ELF-1 (cell line): Measurements from ENCODE around the gene GPC4.

ENCODE experiments used
- DNase-seq: peaks from one replicate; pipeline ENCODE4 v3.0.0-alpha.2; 2016; ENCODE audit warnings: low read depth, low spot score

Gene GPC4

DNA sequence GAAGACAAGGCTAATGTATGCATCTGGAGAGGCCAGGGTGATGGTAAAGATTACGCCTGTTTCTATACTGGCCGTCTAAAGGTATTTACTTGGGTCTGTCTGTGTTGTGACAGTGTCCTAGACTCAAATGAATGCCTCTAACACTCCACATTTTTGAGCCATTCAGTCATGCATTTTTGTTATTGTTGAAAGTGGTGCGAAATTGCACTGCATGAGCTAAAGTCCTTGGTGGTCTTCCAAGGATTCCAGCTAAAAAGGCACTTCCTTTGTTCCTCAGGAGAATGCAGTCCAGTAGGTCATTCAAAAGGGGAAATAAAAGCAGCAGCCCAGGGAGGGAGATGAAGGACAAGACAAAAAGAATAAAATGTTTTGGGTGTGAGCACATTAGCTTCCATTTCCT lies 3.0 kb downstream of the GPC4 start:
- peak; percentile 50 for DNase-seq

DNA sequence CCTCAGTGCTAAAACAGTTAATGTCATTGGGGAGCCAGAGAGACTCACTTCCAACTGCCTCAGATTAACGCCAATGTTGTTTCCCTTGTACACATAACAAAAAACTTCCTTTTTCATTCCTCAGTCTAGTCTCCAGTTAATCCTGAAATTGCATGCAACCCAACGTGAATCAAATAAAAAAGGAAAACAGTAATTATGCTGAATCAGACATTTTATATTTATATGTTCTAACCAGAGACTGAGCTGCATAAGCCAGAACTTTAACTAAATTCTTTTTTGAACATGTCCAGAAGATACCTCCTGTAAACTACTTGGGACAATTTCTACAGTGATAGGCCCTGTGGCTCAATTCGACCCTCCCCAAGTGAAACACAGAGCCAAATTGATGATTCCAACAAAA lies 4.7 kb downstream of the GPC4 start:
- no peak for DNase-seq

DNA sequence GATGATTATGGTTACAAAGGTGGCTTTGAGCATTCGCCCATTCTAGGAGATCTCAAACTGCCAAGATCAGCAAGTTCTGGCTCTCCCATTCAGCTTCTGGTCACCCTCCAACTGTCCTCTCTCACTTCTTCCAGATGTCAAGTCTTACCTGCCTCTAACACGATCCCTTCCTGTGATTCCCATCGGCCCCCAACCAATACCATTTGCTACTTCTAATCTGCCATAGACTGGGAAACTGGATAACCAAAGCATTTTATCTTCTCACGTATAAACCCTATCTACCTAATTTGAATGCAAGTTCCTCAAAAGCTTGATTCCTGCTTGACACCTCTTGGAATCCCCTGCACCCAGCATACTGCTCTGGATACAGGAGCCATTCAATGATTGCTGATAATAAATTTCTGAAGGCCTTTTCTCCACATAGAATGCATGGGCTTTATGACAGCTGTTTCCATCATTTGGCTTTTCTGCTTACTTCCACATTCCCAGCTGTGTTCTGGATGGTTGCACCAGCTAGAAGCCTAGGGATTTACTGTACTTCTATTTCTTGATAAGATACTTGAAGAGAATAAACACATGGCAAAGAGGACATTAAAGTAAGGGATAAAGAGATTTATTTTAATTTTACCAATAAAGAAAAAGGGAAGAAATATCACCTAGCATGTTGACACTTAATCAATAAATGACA lies 9.6 kb downstream of the GPC4 start:
- DNase-seq: no peak

DNA sequence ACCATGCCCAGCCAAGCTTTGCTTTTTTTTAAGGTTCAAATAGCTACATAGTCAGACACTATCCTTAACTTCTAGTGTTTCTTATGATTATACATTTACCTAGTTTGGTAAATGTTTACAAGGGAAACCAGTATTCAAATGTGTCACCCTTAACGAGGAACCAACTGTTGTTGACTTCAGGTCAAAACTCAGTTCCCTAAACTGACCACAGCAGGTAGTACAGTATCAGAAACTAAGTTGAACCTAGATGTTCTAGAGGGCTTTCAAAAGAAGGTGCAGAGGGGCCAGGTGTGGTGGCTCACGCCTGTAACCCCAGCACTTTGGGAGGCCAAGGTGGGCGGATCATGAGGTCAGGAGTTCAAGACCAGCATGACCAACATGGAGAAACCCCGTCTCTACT lies 11.3 kb downstream of the GPC4 start:
- DNase-seq: no peak

DNA sequence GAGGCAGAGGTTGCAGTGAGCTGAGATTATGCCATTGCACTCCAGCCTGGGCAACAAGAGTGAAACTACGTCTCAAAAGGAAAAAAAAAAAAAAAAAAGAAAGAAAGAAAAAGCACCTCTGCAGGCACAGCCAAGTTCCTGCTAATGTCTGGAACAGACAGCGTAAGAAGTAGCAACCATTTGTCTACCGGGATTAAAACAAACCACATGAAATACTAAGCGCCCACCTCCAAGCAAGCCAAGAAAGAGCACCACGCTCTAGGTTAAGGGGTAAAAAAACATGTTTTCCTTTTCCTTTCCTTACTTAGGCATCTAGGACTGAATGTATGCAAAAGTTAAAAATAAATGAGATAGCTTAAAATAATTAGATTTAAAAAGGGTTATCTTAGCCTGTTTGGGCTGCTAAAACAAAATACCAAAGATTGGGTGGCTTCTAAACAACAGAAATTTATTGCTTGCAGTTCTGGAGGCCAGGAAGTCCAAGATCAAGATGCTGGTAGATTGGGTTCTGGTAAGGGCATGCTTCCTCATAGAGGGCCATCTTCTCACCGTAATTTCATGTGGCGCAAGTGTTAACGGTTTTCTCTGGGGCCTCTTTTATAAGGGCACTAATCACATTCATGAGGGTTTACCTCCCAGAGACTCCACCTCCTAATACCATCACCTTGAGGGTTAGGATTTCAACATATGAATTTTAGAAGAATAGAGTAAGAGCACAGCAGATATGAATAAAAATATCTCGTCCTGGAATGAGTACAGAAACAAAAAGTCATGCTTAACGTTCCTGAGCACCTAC lies 12.3 kb downstream of the GPC4 start:
- no peak for DNase-seq

DNA sequence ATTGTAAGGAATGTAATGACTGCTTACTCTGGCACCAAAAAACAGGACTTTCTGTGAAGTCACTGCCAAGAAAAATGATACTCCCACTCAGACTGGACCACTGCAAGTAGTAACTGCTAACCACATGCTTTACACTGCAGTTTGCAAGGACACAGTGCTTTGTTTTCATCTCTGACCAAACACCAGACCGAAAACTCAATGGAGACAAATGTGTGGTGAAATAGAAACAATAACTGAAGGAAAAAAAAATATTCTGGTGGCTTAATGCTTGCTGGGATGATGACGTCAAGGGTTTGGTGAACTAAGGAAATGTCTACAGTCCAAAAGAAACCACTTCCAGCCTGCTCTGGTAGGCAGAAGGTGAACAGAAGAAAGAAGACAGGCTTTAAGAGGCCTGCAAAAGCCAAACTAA lies 13.2 kb downstream of the GPC4 start:
- no peak for DNase-seq

DNA sequence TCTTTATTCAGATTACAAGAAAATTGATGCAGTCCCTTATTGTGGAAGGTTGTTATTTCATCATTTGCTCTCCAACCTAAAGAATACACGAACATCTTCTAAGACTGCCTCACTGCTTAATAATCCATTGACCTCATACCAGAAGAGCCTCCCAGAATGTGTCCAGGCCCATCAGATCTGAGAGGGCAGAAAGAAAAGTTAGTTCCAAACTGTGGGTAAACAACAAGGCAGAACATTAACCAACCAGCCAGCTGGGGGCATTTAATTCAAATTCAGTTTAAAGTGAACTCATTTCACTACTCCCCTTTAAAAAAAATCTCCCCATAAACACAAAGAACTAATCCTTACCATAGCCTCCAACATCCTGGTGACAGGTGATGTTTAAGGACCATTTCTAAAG lies 13.8 kb downstream of the GPC4 start:
- DNase-seq: no peak

DNA sequence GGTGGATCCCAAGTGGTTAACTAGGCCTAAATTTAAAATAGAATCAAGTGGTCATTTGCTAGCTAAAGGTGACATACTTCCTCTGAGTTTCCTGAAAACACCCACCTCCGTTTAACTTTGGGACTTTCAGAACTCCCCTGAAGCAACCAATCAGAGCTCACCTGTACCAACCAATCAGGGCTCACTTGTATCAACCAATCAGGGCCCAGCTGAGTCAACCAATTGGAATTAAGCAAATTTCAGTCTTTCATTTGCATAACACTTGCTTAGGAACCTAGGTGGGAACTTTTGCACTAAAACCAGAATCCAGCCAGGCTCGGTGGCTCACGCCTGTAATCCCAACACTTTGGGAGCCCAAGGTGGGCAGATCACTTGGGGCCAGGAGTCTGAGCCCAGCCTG lies 15.9 kb downstream of the GPC4 start:
- no peak for DNase-seq

DNA sequence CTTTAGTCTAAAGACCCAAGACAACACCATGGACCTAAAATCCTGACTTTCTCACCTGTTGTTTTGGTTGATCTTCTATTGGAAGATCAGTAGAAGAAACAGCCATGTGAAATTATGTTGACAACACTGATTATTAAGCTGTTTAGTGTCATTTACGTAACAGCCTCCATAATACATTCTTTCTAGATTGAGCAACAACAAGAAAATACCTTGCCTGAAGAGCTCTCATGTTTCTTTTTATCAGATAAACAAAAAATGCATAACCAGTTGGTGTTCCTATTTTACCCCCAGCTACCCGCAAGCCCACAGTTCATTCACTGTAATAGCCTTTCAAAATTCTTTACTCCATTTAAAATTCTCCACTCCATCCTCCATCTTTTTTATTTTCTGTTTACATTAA lies 20.5 kb downstream of the GPC4 start:
- DNase-seq: no peak

DNA sequence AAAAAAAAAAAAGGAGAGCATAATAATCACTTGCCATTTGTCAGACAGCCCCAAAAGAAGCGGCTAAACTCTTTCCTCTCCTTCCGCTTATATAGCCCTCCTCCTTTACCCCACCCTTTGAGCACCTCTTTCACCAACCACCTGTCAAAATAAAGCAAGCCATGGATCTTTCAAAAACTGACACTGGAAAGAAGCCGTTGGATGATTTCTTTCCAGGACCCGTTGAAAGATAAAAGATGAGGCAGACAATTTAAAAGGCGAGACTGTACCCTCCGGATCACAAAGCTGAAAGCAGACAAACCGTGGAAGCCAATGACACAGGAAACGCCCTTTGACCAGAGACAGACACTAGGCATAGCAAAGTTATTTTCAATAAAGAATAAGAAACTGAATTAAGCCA lies 22.6 kb downstream of the GPC4 start:
- DNase-seq: no peak

DNA sequence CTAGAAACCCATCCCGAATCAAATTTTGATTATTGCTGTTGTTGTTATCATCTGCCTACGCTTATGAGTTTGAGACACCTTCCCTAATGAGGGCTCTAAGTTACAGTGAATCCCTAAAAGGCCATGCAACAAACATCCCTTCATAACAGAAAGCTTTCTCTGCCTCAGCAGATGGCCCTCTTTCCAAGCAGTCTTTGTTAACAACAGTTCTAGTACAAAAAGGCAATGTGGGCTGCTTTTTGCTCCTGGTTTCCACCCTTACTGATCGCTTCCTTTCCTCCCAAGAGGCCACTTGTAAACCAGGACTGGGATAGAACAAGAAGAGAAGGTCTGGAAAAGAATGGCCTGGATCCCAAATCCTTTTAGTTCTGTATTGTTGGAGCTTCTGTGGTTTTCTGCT lies 24.2 kb downstream of the GPC4 start:
- DNase-seq: no peak

DNA sequence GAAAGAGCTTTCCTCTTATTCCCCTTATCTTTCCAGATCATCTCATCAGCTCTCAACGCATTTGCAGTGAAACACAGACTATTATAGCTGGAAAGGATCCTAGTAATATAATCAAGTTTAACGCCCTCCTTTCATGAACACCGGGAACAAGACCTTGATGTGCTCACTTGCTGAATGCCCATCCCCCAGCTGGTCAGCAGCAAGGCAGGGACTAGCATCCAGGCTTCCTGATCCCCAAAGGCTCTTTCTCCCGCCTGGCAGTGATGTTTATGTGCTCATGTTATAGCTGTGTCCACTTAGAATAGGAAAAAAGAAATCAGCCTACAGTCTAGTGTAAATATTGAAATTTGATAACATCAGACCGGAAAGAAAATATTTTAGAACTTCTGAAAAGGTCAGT lies 24.6 kb downstream of the GPC4 start:
- no peak for DNase-seq

DNA sequence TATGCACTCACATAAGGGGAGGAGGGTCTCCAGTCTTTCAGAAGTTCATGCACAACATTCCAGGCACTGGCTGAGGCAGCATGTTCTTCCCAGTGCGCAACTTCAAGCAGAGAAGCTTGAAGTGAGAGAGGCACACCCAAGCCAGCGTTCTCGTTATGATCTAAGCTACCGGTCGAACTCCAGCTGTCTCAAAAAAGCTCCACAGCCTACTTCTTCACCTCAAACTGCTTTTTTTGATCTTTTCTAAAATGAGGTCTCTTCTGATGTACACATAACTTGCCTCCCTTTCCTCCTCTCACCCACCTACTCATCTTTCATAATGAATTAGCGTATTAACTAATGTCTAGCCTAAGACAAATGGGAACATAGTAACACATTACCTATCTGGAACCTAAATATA lies 25.3 kb downstream of the GPC4 start:
- DNase-seq: no peak

DNA sequence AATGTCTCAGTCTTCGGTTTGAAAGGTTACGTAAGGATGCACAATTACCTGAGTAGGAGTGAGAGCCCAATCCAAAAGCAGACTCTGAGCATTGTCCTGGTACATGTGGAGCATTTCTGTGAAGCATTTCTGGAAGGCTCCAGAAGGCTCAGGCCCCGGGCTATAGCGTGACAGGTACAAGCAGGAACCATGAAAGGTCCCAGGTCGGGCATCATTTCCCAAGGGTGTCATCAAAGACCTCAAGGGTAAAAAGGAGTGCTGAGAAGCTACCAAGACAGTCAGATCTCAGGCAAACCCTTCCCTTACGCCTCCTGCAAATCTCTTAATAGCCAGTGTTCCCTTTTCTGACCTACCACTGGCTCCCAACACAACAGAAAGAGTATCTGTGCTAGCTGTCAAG lies 30.8 kb downstream of the GPC4 start:
- peak; percentile 47 for DNase-seq

DNA sequence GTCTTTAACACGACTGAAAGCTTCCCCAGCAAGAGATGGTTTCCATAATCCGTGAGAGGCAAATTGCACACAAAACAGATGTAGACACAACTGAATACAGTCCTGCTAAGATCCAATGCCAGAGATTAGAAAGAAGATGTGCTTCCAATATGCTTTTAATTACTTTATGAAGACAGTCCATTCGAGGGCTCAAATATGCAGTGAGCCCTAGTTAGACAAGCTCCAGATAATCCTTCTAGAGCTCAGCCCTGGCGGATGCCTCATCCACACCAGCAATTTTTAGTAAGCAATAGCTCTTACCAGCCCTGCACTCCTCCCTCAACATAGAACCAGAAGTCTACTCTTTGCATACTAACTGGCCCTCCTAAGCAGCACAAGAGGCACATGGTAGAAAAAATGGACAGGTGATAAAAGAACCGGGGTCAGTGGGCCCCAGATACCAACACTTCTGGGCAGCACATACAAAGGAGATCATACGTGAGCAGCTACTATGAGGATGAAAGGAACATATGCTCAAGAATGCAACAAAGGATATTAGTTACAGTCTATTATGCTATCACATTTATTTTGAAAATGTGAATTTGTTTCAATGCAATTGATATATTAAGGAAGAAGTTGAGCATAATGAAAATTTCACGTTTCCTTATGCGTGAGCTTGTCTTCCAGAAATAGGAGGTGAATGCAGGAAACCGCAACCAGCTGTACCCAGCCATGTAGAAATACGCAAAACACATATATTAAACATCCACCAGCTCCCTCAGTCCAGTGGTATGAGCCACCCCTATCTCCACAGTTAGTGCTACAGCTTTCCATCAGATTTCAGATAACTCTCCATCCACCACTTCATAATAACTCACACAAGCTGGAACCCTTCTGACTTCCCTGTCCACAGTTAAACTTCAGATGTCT lies 34.3 kb downstream of the GPC4 start:
- DNase-seq: no peak

DNA sequence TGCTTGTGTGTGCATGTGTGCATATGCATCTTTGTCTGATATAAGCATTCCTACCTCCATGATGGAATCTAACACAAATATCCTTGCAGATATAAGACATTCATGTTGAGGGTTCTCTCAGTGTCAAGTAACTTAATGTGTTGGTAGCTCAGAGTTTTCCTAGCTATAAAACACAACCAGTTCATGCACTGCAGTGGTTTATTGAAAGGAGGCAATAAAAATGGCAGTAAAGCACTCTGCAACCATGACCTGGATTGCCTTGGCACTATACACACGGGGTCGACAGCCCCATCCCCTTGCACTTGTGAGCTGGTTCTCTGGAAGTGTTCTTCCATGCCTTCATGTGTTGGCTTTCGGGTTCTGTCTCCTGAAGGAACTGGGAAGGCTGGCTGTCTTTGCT lies 38.9 kb downstream of the GPC4 start:
- DNase-seq: no peak

DNA sequence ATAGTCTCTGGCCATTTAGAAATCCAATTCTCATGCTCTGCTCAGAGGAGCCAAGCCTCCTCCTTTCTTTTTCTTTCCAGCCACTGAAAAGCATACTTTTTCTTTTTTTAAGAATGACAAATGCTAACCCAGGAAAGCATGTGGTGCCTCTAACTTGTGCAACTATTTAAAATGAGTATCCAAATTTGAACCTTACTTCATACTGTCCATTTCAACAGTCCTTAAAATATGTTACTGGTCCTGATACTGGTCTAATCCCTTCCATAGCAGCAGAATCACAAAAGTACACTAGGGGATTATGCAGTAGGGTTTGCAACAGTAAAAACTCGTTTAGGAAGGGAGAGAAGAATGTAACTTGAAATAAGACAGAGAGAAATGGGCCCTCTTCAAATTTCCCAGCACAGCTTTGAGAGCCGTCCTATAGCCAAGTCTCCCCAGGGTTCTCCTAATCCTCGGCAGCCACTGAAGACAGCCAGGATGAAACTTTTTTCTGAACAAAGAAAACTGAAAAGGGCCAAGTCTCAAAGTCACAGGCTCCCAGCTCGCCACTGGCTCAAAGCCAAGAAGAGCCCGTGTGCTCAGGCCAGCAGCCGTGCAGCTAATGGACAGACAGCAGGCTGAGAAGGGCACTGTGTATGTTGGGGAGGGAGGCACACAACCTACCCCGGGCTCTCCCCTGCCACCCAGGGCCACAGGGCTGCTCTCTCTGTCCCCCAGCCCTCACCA lies 39.5 kb downstream of the GPC4 start:
- DNase-seq: no peak

DNA sequence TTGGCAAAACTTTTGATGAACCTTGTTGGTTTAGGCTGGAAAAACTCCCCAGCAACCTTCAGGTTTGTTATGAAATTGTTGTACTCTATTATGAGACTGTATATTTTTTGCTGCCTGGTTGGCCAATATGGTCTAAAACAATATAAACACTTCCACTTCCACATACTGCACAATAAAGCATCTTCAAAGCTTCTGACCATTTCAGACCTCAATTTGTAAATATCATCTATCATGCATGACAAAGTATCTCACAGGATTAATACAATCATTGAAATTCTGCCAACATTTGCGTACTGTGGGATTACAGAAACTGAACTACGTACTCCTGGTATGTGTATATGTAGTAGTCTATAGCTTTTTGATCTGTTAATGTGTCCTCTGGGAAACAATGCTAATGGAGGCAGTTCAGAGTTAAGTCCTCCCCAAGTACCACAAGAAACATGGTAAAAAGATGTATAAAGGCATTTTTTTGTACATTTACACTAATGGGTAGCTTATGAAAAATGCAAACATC lies 40.4 kb downstream of the GPC4 start:
- DNase-seq: no peak

DNA sequence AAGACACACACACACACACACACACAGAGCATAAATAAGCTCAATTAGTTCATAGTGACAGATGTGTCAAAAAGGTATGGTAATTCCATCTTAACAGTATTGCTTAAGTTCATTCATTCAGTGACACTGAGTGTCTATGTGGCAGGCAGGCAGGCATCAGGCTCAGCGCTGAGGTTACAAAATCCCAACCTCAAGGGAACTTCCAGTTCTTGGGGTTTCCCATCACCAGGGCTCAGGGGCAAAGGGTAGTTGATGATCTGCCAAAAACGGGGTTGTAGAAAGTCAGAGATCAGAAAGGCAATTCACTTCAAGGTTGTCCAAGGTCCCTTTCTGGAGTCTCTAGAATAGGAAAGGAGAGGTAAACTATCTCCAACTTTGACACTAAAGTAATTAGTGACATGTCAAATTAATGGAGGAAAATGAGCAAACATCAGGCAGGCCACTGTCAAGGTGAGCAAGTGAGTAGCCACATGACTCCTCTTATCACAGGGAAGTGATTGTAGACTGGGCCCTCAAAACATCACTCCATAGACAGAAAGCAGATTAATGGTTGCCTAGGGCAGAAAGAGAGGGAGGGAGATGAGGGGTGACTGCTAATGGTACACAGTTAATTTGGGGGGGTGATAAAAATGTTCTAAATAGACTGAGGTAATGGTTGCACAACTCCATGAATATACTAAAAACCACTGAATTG lies 41.8 kb downstream of the GPC4 start:
- no peak for DNase-seq

DNA sequence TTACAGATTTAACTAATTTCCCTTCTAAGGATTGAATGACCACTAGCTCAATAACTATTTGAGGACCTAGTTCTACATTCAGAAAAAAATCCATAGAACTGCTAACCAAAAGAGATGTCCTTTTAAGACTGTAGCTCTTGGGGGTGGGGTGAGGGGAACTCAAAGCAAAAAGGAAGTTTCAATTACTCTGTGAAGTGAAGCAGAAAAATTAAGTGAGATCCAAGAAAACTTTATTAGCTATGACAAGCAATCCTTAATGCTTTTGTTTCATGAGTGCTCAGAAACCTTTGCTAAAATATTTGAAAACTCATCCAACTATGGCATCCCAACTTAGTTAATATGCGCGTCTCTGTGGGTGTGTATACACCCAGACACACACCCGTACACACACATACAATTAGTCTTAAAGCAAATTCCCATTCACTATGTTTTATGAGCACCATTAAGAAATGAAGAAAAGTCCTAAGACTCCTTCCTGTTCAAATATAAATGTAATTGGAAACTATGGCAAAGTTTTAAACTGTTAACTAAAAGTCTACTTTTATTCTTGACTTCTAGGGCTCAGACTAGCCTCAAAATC lies 44.5 kb downstream of the GPC4 start:
- no peak for DNase-seq

DNA sequence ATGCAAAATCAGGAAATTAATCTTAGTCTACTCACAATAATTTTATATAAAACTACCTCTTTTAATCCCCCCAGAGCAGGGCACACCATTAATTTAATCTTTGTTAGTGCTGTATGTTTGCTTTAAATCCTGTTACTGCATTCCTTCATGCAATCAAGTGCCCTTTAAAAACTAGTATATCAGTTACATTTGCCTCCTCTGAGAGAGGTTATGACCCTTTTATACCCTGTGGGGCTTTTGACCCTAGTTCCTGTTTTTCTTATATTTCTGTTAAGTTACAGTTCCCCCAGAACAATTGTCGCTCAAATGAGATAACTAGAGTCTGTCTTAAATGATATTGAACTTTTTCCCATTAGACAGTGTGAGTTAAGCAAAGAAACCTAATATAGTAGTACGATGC lies 46.2 kb downstream of the GPC4 start:
- no peak for DNase-seq
